NCI-H526 (cell line): ENCODE results near the gene PTPRM.

Experiments used
- DNase-seq, 2 experiments: peaks; one replicate each; lab custom pipeline; 2025; lab: John Stamatoyannopoulos, UW

The PTPRM gene

DNA sequence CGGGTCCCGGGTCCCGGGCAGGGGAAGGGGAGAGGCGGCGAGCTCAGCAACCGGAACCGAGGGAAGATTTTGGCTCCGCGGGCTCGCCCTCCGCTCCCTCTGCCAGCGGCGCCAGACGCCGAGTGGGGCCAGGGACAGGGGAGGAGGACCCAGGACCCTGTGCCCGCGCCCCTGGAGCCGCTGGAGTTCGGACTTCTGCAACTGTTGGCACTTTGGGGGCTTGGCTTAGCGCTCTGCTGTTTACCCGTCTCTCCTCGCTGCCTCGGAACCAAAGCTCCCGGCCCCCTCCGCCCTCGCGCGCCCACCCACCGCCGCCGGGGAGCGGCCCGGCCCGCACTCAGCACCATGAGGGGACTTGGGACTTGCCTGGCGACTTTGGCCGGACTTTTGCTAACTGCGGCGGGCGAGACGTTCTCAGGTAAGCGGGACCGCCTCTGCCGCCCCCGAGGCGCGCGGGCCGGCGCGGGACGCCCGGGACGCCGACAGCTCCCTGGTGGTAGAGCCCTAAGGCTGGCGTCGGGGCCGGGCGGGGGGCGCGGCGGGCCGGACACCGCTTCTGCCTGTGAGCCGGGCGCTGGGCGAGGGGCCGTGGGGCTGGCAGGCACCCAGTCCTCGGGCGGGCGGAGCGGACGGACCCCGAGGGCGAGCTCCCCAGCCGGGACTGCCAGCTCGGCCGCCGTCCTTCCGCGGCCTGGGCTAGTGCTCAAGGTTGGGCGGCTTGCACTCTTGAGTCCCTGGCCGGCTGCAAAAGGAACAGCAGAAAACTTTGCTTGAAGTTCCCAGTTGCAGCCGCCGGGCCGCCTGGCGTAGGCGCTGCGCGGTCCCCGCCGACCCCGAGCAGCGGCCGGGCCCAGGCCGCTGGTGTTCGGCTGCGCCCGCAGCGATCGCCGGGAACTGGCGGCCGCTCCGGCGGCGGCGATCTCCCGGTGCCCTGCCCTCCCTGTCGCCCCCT, 634 bp downstream of the PTPRM start:
- peak in 1 of 2 experiments; percentile 46 for DNase-seq

DNA sequence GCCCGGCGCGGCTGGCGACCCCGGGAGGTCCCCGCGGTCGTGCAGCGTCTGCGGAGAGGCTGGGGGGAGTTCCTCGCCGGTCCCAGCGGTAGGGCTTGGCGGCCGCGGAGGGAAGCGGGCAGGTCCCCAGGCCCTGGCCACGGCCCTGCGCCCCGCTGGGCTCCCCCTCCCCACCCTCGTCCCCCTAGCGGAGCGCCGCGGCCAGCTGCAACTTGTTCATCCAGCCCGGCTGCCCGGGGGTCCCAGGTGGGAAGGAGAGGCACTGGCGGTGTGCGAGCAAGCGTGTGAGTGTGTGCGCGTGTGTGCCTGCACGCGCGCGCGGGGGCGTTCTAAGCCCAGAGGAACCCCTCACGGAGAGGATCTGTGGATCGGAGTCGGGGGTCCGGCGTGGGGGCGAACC, 1.3 kb downstream of the PTPRM start:
- DNase-seq: no peak

DNA sequence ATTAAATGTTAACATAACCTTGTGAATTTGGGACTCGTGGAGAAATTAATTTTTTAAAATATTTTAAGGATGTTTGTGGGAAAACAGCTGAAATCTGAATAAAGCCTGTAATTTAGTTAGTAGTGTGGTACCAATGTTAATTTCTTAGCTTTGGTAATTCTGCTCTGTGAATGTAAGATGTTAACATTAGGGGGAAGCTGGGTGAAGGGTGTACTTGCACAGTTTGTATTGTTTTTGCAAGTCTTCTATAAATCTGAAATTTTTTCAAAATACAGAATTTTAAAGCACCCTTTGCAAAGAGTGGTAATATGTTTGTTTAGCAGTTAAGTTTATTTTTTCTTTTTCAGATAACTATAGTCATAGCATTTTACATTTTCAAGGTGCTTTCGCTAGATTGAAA, 4.5 kb downstream of the PTPRM start:
- DNase-seq: no peak

DNA sequence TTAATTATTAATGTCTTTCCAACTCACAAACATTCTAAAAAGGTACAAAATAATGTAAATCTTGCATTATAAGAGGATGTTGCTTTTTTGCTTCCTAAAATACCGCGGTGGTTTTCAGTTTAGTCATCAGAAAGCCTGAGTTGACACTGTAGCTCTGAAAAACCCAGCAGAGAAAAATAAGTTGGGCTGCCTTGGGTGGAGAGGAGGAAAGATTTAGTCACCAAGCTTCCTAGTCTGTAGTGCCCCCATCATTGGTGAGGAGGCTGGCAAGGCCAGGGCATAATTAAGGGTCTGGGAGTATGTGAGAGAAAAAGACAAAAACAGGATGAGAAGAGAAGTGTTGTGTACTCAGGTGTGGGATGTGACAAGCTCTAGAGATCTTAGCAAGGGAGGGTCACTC, 5.7 kb downstream of the PTPRM start:
- DNase-seq: no peak

DNA sequence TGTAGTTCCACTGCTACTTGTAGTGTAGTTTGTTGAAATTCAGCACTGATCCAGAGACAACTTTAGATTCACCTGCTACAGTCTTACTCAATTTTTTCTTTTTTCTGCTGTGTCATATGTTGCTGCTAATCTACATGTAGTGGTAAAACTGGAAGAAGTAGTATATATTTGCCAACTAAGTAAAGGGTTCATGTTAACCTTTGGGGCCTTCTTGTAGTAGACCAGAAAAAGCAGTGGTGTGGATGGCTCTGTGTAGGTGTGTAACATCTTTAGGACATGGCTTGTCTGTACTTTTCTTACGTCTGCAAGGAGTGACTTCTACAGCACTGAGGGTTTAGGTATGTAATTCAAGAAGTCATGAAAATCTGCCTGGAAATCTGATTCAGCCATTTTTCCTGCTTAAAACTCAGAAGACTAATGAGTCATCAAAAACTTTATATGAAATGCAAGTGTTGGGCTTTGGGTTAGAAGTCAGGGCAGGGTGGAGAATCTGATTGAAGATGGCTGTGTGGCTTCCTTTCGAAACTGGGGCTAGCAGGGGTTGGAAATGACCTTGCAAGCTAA, 8.4 kb downstream of the PTPRM start:
- DNase-seq: no peak

DNA sequence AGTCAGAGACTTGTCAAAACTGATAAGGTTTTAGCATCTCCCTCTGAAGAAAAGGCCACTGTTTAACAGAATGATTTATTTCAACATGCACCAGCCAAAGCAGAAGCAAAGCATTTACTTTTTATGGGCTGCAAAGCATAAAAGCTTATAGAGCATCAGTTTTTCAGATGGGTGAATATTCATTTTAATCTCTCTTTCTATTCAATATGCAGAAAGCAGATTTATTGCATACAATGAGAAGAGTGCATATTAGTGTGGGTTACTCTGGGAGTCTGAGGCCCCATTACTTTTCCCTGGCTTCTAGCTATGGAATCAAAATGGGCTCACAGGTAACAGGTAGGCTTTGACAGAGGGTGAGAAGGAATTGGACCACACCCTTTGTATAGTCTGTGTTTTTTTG, 9.0 kb downstream of the PTPRM start:
- DNase-seq: no peak

DNA sequence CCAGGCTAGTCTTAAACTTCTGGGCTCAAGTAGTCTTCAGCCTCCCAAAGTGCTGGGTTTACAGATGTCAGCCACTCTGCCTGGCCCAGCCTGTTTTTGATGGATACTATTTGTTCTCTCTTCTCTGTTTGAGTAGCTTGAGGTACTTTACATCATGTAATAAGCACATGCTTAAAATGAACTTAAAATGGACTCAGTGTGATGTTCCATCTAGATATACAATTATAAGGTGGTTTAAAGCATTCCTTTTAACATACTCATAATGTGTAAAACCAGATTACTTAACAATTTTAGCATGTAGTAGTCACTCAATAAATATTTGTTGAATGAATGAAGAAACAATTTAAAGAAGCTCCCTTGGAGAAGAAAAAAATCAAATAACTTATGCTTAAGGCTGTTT, 9.6 kb downstream of the PTPRM start:
- no peak for DNase-seq

DNA sequence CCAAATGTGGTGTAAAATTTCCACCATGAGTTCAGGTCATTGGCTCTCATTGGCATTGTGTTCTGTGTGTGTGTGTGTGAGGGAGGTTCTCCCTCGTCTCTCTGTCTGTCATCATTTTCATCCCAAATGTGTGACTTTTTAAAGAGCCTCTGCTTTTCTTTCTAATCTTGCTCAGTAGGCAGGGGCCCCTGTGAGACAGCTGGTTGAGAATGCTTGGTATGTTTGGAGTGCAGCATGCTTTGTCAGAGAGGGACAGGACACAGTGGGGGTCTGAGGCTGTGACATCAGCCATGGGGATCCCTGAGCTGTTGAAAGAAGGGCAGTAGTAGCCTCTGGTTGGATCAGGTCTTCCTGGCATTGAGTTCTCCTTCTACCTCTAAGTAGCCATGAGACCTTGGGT, 10.6 kb downstream of the PTPRM start:
- no peak for DNase-seq

DNA sequence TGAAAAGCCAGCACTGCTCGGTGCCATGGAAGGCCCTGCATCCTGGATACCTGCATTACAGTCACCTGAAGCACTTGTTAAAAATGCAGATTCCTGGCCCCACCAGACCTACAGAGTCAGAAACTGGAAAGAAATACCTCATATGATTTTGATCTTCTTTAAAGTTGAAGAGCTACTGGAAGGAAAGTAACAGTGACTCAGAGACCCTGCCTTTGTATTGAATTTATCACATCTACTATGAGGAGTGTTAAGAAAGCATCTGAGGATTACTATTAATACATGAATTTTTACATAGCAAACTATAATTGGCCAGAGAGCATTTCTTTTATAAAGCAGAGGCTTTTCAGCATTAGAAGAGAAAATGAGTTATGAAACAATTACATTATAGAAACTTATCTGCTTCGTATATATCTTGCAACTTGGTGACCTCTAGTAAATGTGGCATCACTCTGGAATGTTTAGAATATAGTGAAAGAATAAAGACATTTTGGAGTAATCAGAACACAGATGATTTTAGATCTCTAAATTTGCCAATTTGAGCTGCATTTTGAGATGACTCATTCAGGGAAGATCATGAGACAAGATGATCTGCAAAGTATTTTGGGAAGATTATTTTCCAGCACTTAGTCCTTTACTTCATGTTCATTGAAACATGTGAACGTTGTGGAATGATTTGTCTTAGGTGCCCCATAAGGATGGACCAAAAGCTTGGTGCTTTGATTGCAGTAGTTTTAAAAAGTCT, 12.2 kb downstream of the PTPRM start:
- DNase-seq: no peak

DNA sequence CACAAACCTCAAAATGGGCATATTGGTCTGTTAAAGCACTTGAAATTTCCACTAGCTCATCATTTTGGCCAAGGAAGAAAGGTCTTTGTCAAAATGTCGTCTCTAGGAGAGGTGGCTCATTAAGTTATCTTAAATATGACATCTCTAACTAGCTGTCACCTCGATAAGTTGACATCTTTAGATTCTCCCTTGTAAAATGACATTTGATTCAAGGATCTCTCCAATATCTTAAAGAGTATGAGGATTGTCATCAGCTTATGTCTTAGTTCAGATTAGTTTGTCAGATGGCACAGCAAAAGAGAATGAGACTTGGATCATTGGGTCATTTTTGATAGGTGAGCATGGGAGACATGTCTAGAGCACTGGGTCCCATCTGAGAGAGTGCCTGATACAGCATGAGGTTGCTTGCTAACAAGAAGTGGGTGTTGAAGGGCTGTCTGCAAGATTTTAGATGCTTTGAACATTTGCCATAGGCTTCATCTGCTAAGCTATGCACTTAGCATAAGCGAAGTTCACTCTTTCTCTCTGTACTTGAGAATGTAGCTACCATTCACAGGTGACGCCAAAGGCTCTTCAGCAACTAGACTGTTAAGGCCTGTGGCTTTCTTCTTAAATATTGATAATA, 12.9 kb downstream of the PTPRM start:
- DNase-seq: no peak

DNA sequence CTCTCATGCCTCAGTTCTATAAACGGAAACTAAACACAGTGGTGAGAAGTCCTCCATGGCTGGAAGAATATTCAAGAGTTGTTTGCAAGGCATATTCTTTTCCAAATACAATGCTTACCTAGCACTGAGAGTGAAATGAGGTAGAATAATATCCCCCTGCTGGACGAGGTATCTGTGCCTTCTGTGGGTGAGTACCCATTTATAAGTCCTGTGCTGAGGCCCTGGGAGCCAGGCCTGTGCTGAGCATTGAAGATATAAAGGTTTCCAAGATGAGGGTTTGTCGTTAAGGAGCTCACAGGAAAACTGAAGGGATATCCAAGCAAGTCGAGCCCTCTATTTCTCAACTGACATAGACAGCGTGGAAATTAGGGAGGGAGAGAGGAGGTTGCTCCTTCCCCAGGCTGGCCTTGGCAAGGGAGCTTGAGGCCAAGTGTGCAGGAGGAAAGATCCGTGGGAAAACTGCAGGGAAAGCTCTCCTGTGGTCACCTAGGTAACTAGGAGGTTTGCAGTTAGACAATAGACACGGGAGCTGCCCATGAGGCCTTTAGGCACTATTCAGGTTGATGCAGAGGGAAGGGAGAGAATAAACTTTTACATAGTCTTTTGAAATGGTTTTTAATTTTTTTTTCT, 17.6 kb downstream of the PTPRM start:
- DNase-seq: no peak

DNA sequence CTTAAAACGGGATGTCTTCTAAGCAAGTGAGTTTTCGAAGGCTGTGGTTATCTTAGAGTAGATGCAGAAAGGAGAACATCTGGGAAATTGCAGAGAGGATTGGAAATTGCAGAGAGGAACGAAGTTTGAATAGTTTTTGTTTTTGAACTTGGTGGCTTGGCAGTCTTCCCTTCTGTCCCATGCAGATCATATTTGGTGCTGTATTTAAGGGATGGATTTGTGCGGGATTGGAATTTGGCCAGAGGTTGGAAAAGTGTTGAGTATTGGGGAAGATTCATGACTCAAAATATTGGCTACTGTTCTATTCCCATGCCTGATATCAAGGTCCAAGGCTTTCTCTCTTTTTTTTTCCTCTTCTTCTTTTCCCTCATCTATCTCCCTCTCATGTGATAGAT, 18.2 kb downstream of the PTPRM start:
- DNase-seq: no peak

DNA sequence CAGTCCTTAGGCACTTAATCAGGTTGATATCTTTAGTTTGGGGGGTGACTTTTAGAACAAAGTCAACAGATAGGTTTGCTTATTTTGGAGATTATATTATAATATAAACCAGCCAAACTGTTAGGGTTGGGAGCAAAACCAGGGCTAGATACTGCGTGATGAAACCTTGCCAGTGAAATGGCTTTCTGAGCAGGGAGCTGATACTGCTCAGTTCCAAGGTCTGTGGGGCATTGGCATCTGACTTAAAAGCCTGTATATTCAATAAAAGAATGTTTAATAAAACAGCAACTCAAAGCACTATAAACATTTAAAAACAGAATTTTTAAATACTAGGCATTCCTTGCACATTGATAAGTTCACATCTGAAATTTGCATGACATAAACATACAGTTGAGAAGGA, 19.3 kb downstream of the PTPRM start:
- DNase-seq: no peak

DNA sequence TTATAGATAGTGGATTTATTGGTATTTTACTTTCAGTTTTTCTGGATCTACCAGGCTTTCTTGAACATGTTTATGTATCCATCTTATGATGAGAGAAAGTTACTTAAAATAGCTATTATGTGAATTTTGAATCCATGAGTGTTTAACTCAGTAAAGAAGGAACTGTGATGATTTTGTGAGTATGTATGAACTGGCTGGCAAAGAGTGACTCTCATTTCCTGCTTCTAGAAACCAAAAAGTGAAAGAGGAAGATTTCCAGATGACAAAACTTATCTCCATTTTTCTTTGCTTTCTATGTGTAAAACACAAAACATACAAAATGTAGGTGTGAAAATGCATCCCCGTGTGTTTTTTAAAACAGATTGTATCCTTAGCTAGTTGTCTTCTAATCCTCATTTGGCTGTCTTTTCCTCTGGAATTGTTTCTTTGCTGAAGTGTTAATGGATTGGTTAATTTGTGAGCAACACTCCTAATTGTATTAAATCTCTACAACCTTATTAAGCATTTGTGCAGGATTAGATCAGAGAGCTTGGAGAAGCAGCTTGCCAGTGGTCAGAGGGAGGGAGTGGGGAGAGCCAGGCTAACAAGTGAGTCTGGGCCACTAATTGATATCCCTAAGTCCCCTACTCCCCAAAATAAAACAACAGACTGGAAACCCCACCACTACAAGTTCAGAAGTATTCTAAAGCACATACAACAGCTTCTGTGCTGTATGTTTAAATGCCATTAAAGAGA, 23.9 kb downstream of the PTPRM start:
- DNase-seq: no peak

DNA sequence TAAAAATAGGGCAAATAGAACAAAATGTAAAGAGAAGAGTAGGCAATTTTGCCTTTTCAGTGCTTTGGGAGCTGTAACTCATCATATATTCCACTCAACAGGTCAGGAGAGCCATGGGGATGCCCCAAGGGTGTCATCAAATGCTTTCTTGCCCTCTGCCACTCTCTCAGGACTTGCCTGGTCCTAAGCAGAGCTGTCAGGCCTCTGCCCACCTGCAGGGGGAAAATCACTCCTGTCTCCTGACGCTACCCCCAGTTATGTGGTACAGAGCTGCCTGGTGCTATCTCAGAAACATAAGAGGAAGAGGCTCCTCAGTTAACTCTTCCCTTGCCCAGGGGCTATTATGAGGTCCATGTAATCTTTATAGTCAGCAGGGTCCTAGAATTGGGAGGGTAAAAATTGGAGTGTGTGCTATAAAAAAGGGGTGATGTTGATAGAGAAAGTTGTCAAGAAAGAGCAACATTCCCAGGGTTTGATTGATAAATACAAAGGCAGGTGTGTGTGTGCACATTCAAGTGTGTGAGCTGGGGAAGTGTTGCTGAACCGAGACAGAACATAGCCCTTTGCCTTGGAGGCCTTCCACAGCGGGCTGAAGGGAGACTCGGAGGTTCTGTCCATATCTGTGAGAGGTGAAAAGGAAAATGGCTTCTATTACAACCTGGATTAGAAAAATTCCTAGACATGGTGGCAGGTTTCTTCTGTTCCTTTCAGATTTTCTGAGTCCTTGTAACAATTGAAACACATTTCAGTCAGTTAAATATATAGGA, 25.4 kb downstream of the PTPRM start:
- peak in 1 of 2 experiments; percentile 13 for DNase-seq

DNA sequence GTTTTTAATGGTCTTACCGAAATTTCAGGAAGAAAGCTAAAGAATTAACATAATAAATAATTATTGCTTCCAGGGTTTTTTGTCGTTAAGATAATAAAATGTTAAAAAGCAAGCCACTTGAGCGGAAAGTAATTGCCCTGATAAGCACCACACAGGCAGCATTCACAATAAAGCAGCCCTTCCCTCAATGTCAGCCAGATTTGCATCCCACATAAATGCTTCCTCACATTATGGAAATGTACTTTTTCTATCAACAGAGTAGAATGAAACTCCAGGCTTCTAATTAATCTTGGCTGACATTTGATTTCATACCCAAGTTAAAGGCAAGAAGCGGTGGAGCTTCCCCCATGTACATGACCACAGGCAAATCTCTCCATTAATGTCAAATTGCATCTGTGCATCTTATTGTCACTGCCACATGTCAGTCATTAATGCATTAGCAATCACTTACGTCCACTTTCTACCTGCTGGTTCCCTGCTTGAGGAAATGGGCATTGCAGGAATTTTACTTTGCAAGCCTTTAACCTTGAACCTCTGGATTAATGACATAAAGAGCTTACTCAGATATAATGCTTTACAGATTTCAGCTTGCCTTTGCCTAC, 26.2 kb downstream of the PTPRM start:
- peak; percentile 72 to 74 for DNase-seq

DNA sequence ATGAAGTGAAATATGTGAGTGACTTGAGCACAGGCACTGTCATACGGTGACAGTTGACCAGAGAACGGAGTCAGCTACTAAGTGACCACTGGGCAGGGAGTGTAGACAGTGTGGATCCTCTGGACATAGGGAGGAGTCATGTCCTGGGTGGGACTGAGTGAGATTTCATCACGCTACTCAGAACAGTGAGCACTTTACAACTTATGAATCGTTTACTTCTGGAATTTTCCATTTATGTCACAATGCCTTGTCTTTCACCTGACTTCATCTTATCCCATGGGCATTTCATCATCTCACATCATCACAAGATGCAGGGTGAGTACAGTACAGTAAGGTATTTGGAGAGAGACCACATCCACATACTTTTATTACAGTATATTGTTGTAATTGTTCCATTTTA, 29.0 kb downstream of the PTPRM start:
- DNase-seq: no peak

DNA sequence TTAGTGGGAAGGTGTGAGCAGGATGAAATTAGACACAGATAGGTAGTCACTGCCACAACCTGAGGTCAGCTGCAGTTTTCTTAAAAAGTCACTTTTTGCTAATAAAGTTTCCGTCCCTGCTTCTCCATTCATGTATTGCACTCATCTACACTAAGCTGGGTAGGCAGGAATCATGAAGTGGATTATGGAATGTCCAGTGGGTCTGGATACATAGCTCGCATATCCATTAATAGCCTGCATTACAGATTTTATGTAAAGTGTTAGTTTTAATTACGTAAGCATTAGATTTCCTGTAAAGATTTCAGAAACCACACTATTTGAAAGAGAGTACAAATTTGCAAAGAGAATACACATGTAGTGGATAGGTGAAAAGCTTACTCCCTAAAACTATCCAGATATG, 30.4 kb downstream of the PTPRM start:
- no peak for DNase-seq

DNA sequence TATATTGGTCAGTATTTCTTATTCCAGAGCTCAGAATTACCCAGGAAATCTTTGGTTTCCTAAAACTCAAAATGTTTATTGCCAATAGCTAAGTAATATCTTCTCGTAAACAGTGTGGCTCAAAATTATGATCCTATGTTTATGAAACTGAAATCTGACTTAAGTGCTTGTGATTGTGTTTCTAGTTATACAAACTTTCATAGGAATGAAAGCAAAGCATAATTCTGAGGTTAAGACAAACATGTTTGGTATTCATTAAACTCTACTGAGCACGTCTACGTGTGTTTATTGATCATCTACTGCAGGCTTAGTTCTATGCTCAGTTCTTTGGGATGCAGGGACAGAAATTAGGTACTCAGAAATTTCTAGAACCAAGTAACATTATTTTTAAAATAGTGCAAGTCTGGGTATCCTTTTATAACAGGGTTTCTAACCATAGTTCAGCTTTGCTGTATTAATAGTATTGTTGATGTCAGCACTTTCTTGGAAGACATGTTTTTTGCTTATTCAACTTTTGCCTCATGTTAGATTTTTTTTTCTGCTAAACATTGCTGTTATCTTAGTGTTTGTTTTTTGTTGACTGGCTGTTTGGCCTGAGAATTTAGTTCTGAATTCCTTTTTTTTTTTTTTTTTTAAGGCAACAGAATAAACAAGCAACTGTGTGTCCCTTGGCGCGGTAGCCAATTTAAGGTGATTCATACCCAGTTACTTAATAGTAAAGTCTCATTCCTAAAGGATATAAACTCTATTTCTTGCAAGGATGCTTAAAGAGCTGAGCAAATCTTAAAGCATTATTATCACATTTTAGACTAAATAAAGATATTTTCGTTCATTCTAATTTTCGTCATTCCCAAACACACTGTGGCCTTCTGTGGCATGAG, 31.3 kb downstream of the PTPRM start:
- DNase-seq: no peak
